Thymus (tissue), 11 donors: ENCODE measurements around the gene FAAP100. TPM values are rescaled to one million over a fixed set of nuclear protein-coding genes. Genes with fewer than 3 reads are reported as not detected.

ENCODE experiments used
- DNase-seq, 9 donors: peaks; one replicate each; pipeline ENCODE4 v3.0.0-alpha.2; 2013; ENCODE audit warnings: low spot score in 9 of 9, low read depth in 6 of 9, missing footprints in 1 of 9
- H3K27ac ChIP-seq, 2 donors: one replicate each; pipeline ENCODE4 v1.5.1; 2013; ENCODE audit warnings: control low read depth in 1 of 2, low read depth in 1 of 2, low read length in 1 of 2, mild to moderate bottlenecking in 1 of 2, moderate library complexity in 1 of 2
- H3K27me3 ChIP-seq, 2 donors: one replicate each; pipeline ENCODE4 v1.5.1; 2013; ENCODE audit warnings: low read length in 1 of 2; ENCODE audit not compliant: control insufficient read depth in 2 of 2, insufficient read depth in 1 of 2
- H3K36me3 ChIP-seq, 2 donors: one replicate each; pipeline ENCODE4 v1.5.1; 2013; ENCODE audit warnings: low read length in 1 of 2, mild to moderate bottlenecking in 1 of 2, moderate library complexity in 1 of 2; ENCODE audit not compliant: control insufficient read depth in 2 of 2, insufficient read depth in 2 of 2
- H3K4me1 ChIP-seq, 2 donors: one replicate each; pipeline ENCODE4 v1.5.1; 2013; ENCODE audit warnings: low read length in 2 of 2; ENCODE audit not compliant: control insufficient read depth in 2 of 2, insufficient read depth in 2 of 2
- H3K4me3 ChIP-seq, 2 donors: one replicate each; pipeline ENCODE4 v1.5.1; 2013; ENCODE audit warnings: low read length in 2 of 2, control low read depth in 1 of 2, mild to moderate bottlenecking in 1 of 2
- H3K9me3 ChIP-seq, 2 donors: one replicate each; pipeline ENCODE4 v1.5.1; 2013; ENCODE audit warnings: low read length in 1 of 2, mild to moderate bottlenecking in 1 of 2; ENCODE audit not compliant: control insufficient read depth in 2 of 2, insufficient read depth in 1 of 2
- WGBS: extraction: QIAGEN DNeasy Blood & Tissue Kit; methylation state at CpG from one replicate; pipeline ENCODE4 v1.1.7; 2013; 5-methylcytosine and 5-hydroxymethylcytosine counted together
- polyA plus RNA-seq: library from polyadenylated mRNA; stranded (reverse); fragments of 200-250 nt; gene quantifications from one replicate; pipeline ENCODE4 v1.2.3, GENCODE V29; 2013
- total RNA-seq: library from RNA; stranded (reverse); fragments of 120-200 nt; gene quantifications from one replicate; pipeline ENCODE4 v1.2.4, GENCODE V29; 2013
- donor health status: healthy.

The FAAP100 gene
- total and polyA plus RNA-seq, 2 donors, result 8.8 to 43.9 TPM

DNA sequence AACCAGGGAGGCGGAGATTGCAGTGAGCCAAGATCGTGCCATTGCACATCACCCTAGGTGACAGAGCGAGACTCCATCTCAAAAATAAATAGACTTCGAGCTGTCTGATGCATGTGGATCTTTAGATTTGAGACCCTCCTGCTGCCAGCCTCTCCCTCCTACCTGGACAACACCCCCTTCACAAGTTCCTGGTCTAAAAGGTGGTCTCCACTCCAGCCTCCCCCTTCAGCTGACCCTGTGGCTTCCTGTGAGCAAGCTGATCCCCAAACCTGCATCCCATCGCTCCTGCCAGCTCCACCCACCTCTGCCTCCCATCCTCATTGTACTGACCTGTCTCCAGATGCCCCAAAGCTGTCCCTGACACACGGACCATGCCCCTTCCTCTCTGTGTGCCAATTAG, 27.1 kb upstream of the FAAP100 start:
- Histone ChIP-seq H3K36me3 (peaks cover 75 to 77% of the 10 kb centered on the region in 2 donors), H3K9me3 (no peaks in the 10 kb centered on the region), H3K4me3 (no peak overlapping the region), H3K27me3 (no peaks in the 10 kb centered on the region), H3K27ac (no peak overlapping the region), H3K4me1 (no peaks in the 10 kb centered on the region)
- no peak for DNase-seq
- WGBS, result 91% methylated on average over 6 of the region's 6 CpGs

DNA sequence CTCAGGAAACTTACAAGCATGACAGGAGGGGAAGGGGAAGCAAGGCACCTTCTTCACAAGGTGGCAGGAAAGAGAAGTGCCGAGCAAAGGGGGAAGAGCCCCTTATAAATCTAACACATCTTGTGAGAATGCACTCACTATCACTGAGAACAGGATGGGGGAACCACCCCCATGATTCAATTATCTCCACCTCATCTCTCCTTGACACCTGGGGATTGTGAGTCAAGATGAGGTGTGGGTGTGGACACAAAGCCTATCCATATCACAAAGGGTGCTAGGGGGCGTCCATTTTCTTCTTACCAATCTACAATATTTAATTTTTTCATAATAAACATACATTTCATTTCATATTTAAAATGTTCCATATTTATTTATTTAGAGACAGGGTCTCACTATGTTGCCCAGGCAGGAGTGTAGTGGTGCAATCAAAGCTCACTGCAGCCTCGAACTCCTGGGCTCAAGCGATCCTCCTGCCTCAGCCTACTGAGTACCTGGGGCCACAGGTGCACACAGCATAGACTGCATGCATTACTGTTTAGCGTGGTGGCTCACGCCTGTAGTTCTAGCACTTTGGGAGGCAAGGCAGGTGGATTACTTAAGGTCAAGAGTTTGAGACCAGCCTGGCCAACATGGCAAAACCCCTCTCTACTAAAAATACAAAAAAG, 26.5 kb upstream of the FAAP100 start:
- no peaks in the 10 kb centered on the region for H3K27me3 ChIP-seq
- no peaks in the 10 kb centered on the region for H3K9me3 ChIP-seq
- H3K4me1 ChIP-seq, result no peaks in the 10 kb centered on the region
- DNase-seq, result no peak
- H3K4me3 ChIP-seq, result no peak overlapping the region
- 92% methylated on average over 6 of the region's 6 CpGs for WGBS
- no peak overlapping the region for H3K27ac ChIP-seq
- H3K36me3 ChIP-seq, result peaks cover 73 to 76% of the 10 kb centered on the region in 2 donors

DNA sequence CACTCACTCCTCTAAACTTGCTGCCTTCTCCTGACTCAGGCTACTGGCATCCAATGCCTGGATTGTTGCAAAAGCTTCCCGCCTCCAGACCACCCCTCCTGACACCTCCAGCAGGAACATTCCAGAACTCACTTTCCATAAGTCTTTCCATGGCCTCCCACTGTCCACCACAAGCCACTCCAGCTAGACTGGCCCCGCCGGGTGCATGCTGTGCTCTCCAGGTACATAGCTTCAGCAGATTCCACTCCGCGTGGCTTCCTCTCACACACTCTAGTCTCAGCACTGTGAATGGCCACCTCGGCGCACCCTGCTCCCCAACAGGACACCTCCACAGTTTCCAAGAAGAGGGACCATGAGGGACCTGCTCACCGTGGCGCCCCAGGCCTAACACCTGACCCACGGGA, 25.9 kb upstream of the FAAP100 start:
- H3K4me3 ChIP-seq, result no peak overlapping the region
- H3K9me3 ChIP-seq, result no peaks in the 10 kb centered on the region
- H3K27me3 ChIP-seq, result no peaks in the 10 kb centered on the region
- WGBS, result 97% methylated on average over 10 of the region's 10 CpGs
- peaks cover 71 to 76% of the 10 kb centered on the region in 2 donors for H3K36me3 ChIP-seq
- no peaks in the 10 kb centered on the region for H3K4me1 ChIP-seq
- DNase-seq, result no peak
- H3K27ac ChIP-seq, result no peak overlapping the region

DNA sequence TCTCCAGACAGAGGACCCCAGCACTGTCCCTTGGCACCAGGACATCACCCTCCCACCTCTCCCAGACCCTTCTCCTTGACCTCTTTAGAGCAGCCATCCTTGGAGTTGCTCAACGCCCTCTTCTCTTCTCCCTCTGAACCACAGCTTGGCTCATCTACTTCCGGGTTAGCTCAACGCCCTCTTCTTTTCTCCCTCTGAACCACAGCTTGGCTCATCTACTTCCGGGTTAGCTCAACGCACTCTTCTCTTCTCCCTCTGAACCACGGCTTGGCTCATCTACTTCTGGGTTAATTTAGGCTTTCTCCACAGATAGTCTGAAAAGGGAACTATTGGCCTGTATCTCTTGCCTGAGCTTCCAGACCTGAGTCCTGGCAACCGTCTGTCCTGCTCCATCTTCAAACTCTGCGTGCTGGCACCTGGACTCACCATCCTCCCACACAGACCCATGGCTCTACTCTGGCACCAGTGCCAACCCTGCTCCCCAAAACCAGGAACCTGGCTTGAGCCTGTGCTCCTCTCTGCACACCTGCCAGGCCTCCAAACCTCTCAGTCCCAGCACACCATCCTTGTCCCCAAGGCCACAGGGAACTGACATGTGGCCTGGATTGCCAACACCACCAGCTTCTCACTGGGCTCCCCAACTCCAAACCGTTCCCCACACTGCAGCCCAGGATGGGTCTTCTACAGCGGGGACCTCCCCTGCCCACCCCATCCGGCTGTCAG, 25.3 kb upstream of the FAAP100 start:
- Histone ChIP-seq H3K36me3 (peaks cover 65 to 76% of the 10 kb centered on the region in 2 donors), H3K9me3 (no peaks in the 10 kb centered on the region), H3K27ac (no peak overlapping the region), H3K27me3 (no peaks in the 10 kb centered on the region), H3K4me1 (no peaks in the 10 kb centered on the region), H3K4me3 (no peak overlapping the region)
- DNase-seq, result no peak
- 98% methylated on average over 11 of the region's 11 CpGs for WGBS

DNA sequence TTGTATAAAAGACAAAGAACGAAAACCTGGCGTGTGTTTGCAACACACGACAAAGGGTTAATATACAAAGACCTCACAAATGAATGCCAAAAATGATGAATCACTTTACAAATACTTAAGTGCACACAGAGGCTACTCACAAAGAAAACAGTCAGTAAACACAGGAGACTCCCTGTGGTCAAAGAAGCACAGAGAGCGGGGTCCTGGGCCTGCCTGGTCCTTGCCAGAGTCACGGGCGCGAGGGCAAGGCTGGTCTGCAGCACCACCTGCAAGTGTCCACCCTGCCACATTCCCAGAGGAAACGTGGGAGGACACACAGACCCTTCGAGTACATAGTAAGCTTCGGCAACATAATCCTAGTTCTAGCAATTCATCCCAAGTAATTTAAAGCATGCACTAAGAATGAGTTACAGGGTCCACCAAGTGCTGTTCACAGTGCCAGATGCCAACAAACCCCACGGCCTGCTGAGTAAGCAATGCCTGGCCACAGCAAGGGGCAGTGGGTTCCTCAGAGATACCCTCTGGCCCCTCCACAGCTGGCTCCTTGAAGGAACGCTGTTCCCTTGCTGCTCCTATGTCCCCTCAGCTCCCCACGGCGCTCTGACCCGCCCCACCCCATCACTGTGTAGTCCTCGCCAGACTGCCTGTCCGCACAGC, 24.6 kb upstream of the FAAP100 start:
- no peak overlapping the region for H3K4me3 ChIP-seq
- H3K27ac ChIP-seq, result no peak overlapping the region
- WGBS, result 93% methylated on average over 17 of the region's 17 CpGs
- H3K9me3 ChIP-seq, result no peaks in the 10 kb centered on the region
- DNase-seq, result no peak
- H3K27me3 ChIP-seq, result no peaks in the 10 kb centered on the region
- peaks cover 60 to 73% of the 10 kb centered on the region in 2 donors for H3K36me3 ChIP-seq
- H3K4me1 ChIP-seq, result no peaks in the 10 kb centered on the region

DNA sequence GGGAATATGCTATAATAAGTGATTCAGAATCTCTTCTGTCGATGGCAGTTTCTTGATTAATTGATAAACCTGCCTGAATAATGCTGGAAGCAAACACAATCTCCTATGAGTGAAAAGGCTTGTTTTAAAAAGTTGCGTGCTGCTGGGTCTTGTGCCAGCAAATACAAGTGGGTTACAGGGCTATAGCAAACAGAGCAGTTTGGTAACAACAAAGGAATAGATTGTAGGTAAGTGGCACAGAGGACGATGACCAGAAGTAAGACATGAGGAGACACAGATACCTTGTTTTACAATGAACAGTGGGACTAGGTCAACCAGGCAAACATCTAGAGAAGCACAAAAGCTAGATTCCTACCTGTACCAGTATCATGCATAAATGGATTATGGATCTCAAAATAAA, 23.7 kb upstream of the FAAP100 start:
- no peak for DNase-seq
- Histone ChIP-seq H3K27me3 (no peaks in the 10 kb centered on the region), H3K36me3 (peaks cover 62 to 77% of the 10 kb centered on the region in 2 donors), H3K4me3 (no peak overlapping the region), H3K27ac (no peak overlapping the region), H3K4me1 (no peaks in the 10 kb centered on the region), H3K9me3 (no peaks in the 10 kb centered on the region)
- WGBS, result 99% methylated on average over 3 of the region's 3 CpGs

DNA sequence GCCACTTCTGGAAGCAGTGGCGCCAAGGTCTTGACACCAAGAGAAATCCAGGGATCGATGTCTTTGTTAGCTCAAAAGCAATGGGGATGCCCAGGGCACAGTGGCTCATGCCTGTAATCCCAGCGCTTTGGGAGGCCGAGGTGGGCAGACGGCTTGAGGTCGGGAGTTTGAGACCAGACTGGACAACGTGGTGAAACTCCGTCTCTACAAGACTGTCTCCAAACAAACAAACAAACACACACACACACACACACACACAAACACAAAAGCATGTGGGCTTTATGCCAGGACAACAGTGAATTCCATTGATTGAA, 22.4 kb upstream of the FAAP100 start:
- Histone ChIP-seq H3K9me3 (no peaks in the 10 kb centered on the region), H3K27me3 (no peaks in the 10 kb centered on the region), H3K27ac (no peak overlapping the region), H3K4me3 (no peak overlapping the region), H3K4me1 (no peaks in the 10 kb centered on the region), H3K36me3 (peaks cover 66 to 83% of the 10 kb centered on the region in 2 donors)
- DNase-seq, result no peak
- WGBS, result 96% methylated on average over 8 of the region's 8 CpGs

DNA sequence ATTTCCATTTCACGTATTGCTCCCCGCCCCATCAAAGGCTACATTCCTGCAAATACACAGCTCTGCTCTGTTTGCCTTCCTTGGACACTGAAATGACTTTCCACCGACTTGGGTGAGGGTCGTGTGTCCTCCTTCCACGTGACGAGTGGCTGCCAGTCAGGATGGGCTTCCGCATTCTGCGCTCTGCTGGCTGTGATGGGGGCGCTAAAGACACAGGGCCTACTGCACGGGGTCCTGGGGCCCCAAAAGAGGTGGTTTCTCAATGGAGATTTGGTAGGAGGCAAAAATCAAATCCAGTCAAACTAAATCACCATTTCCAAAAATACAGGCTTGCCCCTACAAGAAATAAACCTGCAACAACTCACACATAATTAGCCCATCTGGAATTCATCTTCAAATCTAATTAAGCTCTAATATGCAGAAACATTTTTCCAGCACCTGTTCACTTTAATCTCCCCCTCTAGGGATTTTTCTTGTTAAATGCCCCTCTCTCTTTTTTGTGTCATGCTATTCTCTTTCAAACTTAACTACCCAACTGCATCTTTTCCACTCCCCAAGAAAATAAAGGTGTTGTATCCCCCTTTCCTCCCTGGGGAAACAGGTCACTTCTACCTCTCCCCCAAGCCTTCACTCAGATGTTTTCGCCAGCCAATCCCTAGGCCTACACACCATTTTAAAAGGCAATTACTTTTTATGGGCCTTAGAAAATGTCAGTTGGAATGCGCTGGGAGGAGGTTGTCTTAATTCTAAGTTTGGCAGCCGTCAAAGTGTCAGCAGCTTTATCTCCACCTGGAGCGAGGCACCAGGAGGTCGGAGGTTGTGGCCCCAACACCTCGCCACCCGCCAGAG, 21.9 kb upstream of the FAAP100 start:
- H3K4me3 ChIP-seq, result no peak overlapping the region
- H3K36me3 ChIP-seq, result peaks cover 67 to 84% of the 10 kb centered on the region in 2 donors
- H3K4me1 ChIP-seq, result no peaks in the 10 kb centered on the region
- 97% methylated on average over 17 of the region's 17 CpGs for WGBS
- no peaks in the 10 kb centered on the region for H3K27me3 ChIP-seq
- no peak overlapping the region for H3K27ac ChIP-seq
- no peaks in the 10 kb centered on the region for H3K9me3 ChIP-seq
- DNase-seq, result no peak
